Nephron (organoid): Measurements from ENCODE around the gene LRIT2.

Source experiments
- H3K27ac Mint-ChIP-seq, 3 experiments: 2 replicates each; pipeline ENCODE4 v1.8.0; 2020; ENCODE audit warnings: mixed read lengths in 3 of 3, mild to moderate bottlenecking in 2 of 3, moderate library complexity in 1 of 3
- H3K27me3 Mint-ChIP-seq: 2 replicates; pipeline ENCODE4 v1.8.0; 2021; ENCODE audit warnings: low read depth, mild to moderate bottlenecking, moderate library complexity, mixed read lengths
- H3K36me3 Mint-ChIP-seq: 2 replicates; pipeline ENCODE4 v1.8.0; 2020; ENCODE audit warnings: low read depth, mixed read lengths
- H3K4me1 Mint-ChIP-seq: 2 replicates; pipeline ENCODE4 v1.8.0; 2020; ENCODE audit warnings: mixed read lengths
- H3K4me3 Mint-ChIP-seq, 3 experiments: 2 replicates each; pipeline ENCODE4 v1.8.0; 2020; ENCODE audit warnings: mild to moderate bottlenecking in 3 of 3, mixed read lengths in 3 of 3, moderate library complexity in 2 of 3
- H3K9me3 Mint-ChIP-seq: 2 replicates; pipeline ENCODE4 v1.8.0; 2020; ENCODE audit warnings: mixed read lengths
- CTCF ChIP-seq, 3 experiments: fragments of 200-600 bp; sonication (generic); IDR thresholded peaks; one replicate each; pipeline ENCODE4 v1.5.0; 2021; ENCODE audit warnings: antibody characterized with exemption in 3 of 3; ENCODE audit not compliant: unreplicated experiment in 3 of 3

Gene LRIT2

GRCh38 chr10:84204122-84204521 is 21.2 kb downstream of the LRIT2 start:
- TF ChIP-seq CTCF (IDR thresholded peaks at IDR 0.05; ENCODE audit: unreplicated experiment in 3 of 3), result peak in 1 of 3 experiments; percentile 17
- Mint-ChIP-seq H3K4me1 (no peaks in the 10 kb centered on the region), H3K9me3 (no peaks in the 10 kb centered on the region), H3K27me3 (peaks cover 42% of the 10 kb centered on the region), H3K4me3 (no peak overlapping the region), H3K36me3 (no peaks in the 10 kb centered on the region), H3K27ac (no peak overlapping the region)

GRCh38 chr10:84202349-84202748 is 23.0 kb downstream of the LRIT2 start:
- no peak for TF ChIP-seq CTCF (IDR thresholded peaks at IDR 0.05; ENCODE audit: unreplicated experiment in 3 of 3)
- Mint-ChIP-seq H3K27me3 (peaks cover 47% of the 10 kb centered on the region), H3K9me3 (no peaks in the 10 kb centered on the region), H3K4me3 (no peak overlapping the region), H3K4me1 (no peaks in the 10 kb centered on the region), H3K27ac (no peak overlapping the region), H3K36me3 (no peaks in the 10 kb centered on the region)

- Mint-ChIP-seq H3K4me3 (no peak overlapping the region), H3K36me3 (no peaks in the 10 kb centered on the region), H3K27ac (no peak overlapping the region), H3K27me3 (peaks cover 47% of the 10 kb centered on the region), H3K9me3 (no peaks in the 10 kb centered on the region), H3K4me1 (no peaks in the 10 kb centered on the region)
- TF ChIP-seq CTCF (IDR thresholded peaks at IDR 0.05; ENCODE audit: unreplicated experiment in 3 of 3), result no peak
These were observed 23.7 kb downstream of the LRIT2 start for GRCh38 chr10:84201682-84202081.

GRCh38 chr10:84201244-84201606 is 24.1 kb downstream of the LRIT2 start:
- Mint-ChIP-seq H3K4me3 (no peak overlapping the region), H3K4me1 (no peaks in the 10 kb centered on the region), H3K36me3 (no peaks in the 10 kb centered on the region), H3K9me3 (no peaks in the 10 kb centered on the region), H3K27me3 (peaks cover 49% of the 10 kb centered on the region), H3K27ac (no peak overlapping the region)
- TF ChIP-seq CTCF (IDR thresholded peaks at IDR 0.05; ENCODE audit: unreplicated experiment in 3 of 3), result no peak

GRCh38 chr10:84200537-84201243 is 24.7 kb downstream of the LRIT2 start:
- peaks cover 50% of the 10 kb centered on the region for H3K27me3 Mint-ChIP-seq
- H3K4me3 Mint-ChIP-seq, result no peak overlapping the region
- H3K4me1 Mint-ChIP-seq, result no peaks in the 10 kb centered on the region
- no peak for TF ChIP-seq CTCF (IDR thresholded peaks at IDR 0.05; ENCODE audit: unreplicated experiment in 3 of 3)
- H3K27ac Mint-ChIP-seq, result no peak overlapping the region
- H3K36me3 Mint-ChIP-seq, result no peaks in the 10 kb centered on the region
- H3K9me3 Mint-ChIP-seq, result no peaks in the 10 kb centered on the region

DNA sequence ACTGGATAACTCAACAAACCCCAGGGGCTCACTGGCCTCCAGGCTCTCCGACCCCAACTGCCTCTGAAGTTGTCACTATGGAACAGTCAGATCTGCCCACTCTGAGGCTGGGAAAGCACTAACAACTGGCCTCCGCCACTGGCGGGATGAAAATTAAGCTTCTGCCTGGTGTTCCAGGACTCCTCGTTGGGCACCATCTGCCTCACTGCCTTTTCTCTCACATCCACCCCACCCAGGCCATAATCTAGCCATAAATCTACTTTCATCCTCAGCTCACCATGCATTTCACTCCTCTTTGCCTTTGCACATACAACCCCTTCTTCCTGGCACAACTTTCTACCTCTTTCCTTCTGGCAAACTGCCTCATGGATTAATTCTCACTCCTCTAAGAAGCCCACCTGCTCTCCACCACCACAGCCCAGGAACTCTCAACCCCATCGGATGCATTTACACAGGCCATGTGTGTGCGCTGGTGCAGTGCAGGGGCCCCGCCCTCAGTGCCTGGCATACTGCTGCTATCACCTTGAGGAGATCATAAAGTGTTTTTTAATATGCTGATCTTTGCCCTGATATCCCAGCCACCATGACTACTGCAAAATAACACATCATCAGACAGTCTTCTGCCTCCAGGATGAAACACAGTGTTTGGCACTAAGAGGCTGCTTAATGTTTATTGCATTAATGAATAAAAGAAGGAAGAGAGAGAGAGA is 27.0 kb downstream of the LRIT2 start:
- Mint-ChIP-seq H3K27me3 (peaks cover 67% of the 10 kb centered on the region), H3K4me3 (no peak overlapping the region), H3K27ac (no peak overlapping the region), H3K4me1 (no peaks in the 10 kb centered on the region), H3K36me3 (no peaks in the 10 kb centered on the region), H3K9me3 (no peaks in the 10 kb centered on the region)
- TF ChIP-seq CTCF (IDR thresholded peaks at IDR 0.05; ENCODE audit: unreplicated experiment in 3 of 3), result no peak
